ENCODE measurements around the gene CAMTA1.

CAMTA1 gene

GRCh38 chr1:6801199-6801598 is 15.9 kb downstream of the CAMTA1 start:
- H3K36me3 ChIP-seq (replicated peaks; ENCODE audit: insufficient read depth, low read length): no peaks in the 10 kb centered on the region
- H3K9me2 ChIP-seq (replicated peaks; ENCODE audit: insufficient read depth, low read length): no peaks in the 10 kb centered on the region
- no peak overlapping the region for H3K27ac ChIP-seq (ENCODE audit: low read length)
- no peak overlapping the region for H2AFZ ChIP-seq (ENCODE audit: low read length)
- H4K20me1 ChIP-seq (ENCODE audit: insufficient read depth, low read length): no peaks in the 10 kb centered on the region; the same call in 1 of the 2 replicates
- H3K4me2 ChIP-seq (ENCODE audit: low read depth, low read length): no peak overlapping the region
- TF ChIP-seq CTCF (IDR thresholded peaks at IDR 0.05; ENCODE audit: low read length) (no peak), EZH2 (optimal IDR thresholded peaks at IDR 0.05; ENCODE audit: low read depth, low read length) (no peak), EZH2phosphoT487 (IDR thresholded peaks at IDR 0.05; ENCODE audit: low read length) (no peak)
- no peak overlapping the region for H3K9ac ChIP-seq (ENCODE audit: low read length)
- no peaks in the 10 kb centered on the region for H3F3A ChIP-seq (ENCODE audit: insufficient read depth, low read length)
- peaks cover 8% of the 10 kb centered on the region for H3K4me1 ChIP-seq (ENCODE audit: low read length)
- peaks cover 85% of the 10 kb centered on the region for H3K79me2 ChIP-seq (ENCODE audit: low read length)
- no peak overlapping the region for H3K4me3 ChIP-seq (ENCODE audit: low read length)
- no peaks in the 10 kb centered on the region for H3K27me3 ChIP-seq (replicated peaks; ENCODE audit: insufficient read depth, low read length)
- DNase-seq: no peak
- no peaks in the 10 kb centered on the region for H3K9me3 ChIP-seq (replicated peaks; ENCODE audit: insufficient read depth, low read length)

- Histone ChIP-seq H2AFZ (ENCODE audit: low read length) (no peak overlapping the region), H3K9ac (ENCODE audit: low read length) (no peak overlapping the region), H3K27ac (ENCODE audit: low read length) (no peak overlapping the region), H3K27me3 (replicated peaks; ENCODE audit: insufficient read depth, low read length) (no peaks in the 10 kb centered on the region), H4K20me1 (ENCODE audit: insufficient read depth, low read length) (no peaks in the 10 kb centered on the region; the same call in 1 of the 2 replicates), H3K4me2 (ENCODE audit: low read depth, low read length) (no peak overlapping the region), H3F3A (ENCODE audit: insufficient read depth, low read length) (no peaks in the 10 kb centered on the region), H3K9me2 (replicated peaks; ENCODE audit: insufficient read depth, low read length) (no peaks in the 10 kb centered on the region), H3K4me3 (ENCODE audit: low read length) (no peak overlapping the region), H3K79me2 (ENCODE audit: low read length) (peaks cover 87% of the 10 kb centered on the region), H3K4me1 (ENCODE audit: low read length) (peaks cover 8% of the 10 kb centered on the region), H3K9me3 (replicated peaks; ENCODE audit: insufficient read depth, low read length) (no peaks in the 10 kb centered on the region), H3K36me3 (replicated peaks; ENCODE audit: insufficient read depth, low read length) (no peaks in the 10 kb centered on the region)
- TF ChIP-seq CTCF (IDR thresholded peaks at IDR 0.05; ENCODE audit: low read length): no peak
- no peak for TF ChIP-seq EZH2phosphoT487 (IDR thresholded peaks at IDR 0.05; ENCODE audit: low read length)
- TF ChIP-seq EZH2 (optimal IDR thresholded peaks at IDR 0.05; ENCODE audit: low read depth, low read length): no peak
- no peak for DNase-seq
These were observed 16.7 kb downstream of the CAMTA1 start for GRCh38 chr1:6801966-6802365.

GRCh38 chr1:6802454-6802853 is 17.2 kb downstream of the CAMTA1 start:
- H3K9ac ChIP-seq (ENCODE audit: low read length): no peak overlapping the region

More at GRCh38 chr1:6802454-6802853, 17.2 kb downstream of the CAMTA1 start:
- no peaks in the 10 kb centered on the region for H3K9me3 ChIP-seq (replicated peaks; ENCODE audit: insufficient read depth, low read length)
- no peak overlapping the region for H3K4me2 ChIP-seq (ENCODE audit: low read depth, low read length)
- H2AFZ ChIP-seq (ENCODE audit: low read length): no peak overlapping the region
- no peaks in the 10 kb centered on the region for H3K27me3 ChIP-seq (replicated peaks; ENCODE audit: insufficient read depth, low read length)
- no peak overlapping the region for H3K27ac ChIP-seq (ENCODE audit: low read length)
- H4K20me1 ChIP-seq (ENCODE audit: insufficient read depth, low read length): no peaks in the 10 kb centered on the region; the same call in 1 of the 2 replicates
- TF ChIP-seq EZH2 (optimal IDR thresholded peaks at IDR 0.05; ENCODE audit: low read depth, low read length): no peak
- TF ChIP-seq EZH2phosphoT487 (IDR thresholded peaks at IDR 0.05; ENCODE audit: low read length): no peak
- TF ChIP-seq CTCF (IDR thresholded peaks at IDR 0.05; ENCODE audit: low read length): no peak
- no peak overlapping the region for H3K4me3 ChIP-seq (ENCODE audit: low read length)
- H3K4me1 ChIP-seq (ENCODE audit: low read length): peaks cover 8% of the 10 kb centered on the region
- no peak for DNase-seq
- no peaks in the 10 kb centered on the region for H3K36me3 ChIP-seq (replicated peaks; ENCODE audit: insufficient read depth, low read length)
- H3K79me2 ChIP-seq (ENCODE audit: low read length): peaks cover 88% of the 10 kb centered on the region
- H3F3A ChIP-seq (ENCODE audit: insufficient read depth, low read length): no peaks in the 10 kb centered on the region
- H3K9me2 ChIP-seq (replicated peaks; ENCODE audit: insufficient read depth, low read length): no peaks in the 10 kb centered on the region
